Activated naive CD4-positive, alpha-beta T cell (primary cell): Measurements from ENCODE around the gene LRRC4C.

ENCODE experiments used
- DNase-seq, 4 experiments: peaks; one replicate each; lab custom pipeline; 2025; lab: John Stamatoyannopoulos, UW

The LRRC4C gene

DNA sequence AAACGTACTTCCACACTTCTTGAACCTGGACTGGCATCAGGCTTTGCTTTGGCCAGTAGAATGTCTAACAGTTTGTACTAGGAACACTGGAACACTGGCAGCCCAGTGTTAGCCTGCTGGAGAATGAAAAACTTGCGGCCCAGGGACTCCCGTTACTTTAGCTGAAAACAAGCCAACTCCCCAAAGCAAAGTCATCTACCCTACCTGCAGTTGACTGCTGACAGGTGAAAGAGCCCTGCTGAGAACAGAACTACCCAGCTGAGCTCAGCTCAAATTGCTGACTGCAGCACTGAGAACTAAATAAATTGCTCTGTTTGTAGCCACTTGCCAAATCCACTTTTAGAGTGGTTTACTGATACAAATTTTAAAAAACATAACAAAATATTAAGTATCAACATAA lies 342.5 kb downstream of the LRRC4C start:
- no peak for DNase-seq

DNA sequence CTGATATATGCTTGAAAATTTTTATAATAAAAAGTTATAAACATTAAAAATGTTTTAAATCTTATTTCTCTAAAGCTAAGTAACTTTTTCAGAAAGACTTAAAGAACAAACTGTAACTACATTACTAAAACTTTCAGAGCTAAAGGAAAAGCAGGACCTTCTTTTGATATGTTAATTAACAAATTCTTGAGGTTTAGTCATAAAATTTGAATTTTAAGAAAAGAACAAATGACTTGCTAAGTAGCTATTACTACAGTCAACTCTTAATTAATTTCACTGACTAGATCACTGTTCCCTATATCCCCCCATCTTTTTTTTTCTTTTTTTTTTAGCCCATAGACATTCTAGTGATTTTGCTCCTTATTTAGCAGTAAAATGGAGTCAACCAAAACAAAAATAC lies 344.4 kb downstream of the LRRC4C start:
- no peak for DNase-seq

DNA sequence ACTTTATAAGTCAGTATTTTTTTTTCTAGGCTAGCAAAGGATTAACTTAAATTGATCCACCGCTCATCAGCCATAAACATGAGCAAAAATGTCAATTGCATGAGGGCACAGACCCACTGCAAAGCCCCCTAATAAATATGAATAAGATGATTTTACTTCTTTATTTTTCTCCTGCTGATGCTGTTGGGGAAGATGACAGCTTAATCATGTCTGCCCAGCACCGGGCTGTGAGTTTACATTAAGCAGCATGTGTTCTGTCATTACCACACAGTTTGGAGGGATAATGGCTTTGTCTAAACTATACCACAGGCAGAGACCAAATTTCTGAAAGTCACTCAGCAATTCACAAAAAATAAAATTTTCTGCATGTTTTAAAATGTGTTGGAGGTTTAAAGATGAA lies 346.3 kb downstream of the LRRC4C start:
- DNase-seq = no peak

GRCh38 chr11:41110527-41110926 lies 348.9 kb downstream of the LRRC4C start:
- DNase-seq = no peak

DNA sequence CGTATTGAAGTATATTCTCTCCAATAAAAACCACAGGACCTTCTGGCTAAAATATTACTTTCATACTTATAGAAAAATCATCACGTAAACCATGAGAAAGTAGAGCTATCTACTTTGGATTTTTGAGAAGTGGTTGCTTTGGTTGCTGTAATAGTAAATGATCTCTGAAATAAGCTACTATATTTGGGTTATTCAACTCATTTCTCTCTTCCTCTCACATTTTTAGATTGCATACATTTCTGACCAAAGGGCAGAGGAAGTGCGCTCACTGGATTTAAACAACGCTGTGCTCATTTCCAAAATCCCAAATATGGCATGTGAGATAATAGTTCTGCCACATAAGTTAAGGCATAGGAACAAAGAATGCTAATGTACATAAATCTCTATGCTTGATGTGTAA lies 357.0 kb downstream of the LRRC4C start:
- no peak for DNase-seq

- DNase-seq = no peak
These were observed 359.8 kb downstream of the LRRC4C start for GRCh38 chr11:41099654-41100053.

- DNase-seq = no peak
These were observed 374.3 kb downstream of the LRRC4C start for GRCh38 chr11:41085123-41085522.

DNA sequence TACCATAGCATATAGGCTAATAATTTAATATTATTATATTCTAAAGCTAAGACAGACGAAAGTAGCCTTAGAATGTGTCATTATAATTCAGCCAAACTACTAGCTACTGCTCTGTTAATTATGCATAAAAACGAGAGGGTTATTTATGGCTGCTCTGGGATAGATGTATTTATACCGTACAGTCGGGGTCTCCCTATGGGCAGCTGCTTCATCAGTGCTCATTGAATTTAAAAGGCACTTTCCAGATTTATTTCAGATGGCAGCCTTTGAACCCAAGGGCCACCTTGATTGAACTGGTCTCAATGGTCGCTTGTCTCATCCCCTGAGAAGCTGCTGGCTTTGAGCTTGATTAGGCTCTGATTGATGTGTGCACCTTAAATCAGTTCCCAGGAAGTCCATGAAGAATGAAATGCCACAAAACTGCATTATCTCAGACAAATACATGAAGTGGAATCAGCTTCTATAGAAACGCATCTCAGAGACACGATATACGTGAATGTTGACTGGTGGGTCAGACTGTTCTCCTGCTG lies 377.6 kb downstream of the LRRC4C start:
- no peak for DNase-seq

DNA sequence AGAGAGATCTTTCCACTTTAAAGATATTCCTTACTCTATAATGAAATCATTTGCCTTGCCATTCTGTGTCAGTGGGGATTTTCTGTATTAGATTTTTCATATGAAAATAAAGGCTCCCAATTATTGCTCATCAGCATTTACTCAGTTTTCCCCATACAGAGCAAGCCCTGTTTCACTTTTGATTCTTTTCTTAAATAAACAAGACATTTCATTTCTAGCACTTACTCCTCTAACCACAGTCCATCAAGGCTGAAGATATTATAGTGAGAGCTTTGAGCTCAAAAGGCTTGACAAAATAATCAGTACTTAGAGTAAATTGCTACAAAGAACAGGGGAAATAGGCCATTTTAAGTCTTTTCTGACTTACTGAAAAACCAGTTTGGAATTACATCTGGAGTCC lies 385.1 kb downstream of the LRRC4C start:
- DNase-seq = no peak

- DNase-seq = no peak
These were observed 394.0 kb downstream of the LRRC4C start for GRCh38 chr11:41065432-41065831.

DNA sequence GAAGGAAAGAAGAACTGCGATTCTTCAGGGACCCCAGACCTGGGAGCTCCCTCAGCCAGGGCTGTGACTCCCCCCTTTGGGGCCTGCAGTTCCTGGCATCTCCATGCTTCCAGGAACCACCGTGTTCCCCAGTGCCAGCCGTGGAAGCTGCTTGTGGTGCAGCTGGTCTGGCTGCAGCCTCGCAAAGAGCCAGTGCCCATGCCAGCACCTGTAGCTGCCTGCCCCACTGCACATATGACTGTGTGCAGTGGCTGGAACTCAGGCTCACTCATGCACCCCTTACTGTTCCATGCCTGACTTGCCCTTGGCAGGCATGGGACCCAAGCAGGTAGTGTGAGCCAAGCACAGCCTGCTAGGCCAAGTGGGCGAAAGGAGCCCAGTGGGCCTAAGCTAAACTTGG lies 401.3 kb downstream of the LRRC4C start:
- no peak for DNase-seq

DNA sequence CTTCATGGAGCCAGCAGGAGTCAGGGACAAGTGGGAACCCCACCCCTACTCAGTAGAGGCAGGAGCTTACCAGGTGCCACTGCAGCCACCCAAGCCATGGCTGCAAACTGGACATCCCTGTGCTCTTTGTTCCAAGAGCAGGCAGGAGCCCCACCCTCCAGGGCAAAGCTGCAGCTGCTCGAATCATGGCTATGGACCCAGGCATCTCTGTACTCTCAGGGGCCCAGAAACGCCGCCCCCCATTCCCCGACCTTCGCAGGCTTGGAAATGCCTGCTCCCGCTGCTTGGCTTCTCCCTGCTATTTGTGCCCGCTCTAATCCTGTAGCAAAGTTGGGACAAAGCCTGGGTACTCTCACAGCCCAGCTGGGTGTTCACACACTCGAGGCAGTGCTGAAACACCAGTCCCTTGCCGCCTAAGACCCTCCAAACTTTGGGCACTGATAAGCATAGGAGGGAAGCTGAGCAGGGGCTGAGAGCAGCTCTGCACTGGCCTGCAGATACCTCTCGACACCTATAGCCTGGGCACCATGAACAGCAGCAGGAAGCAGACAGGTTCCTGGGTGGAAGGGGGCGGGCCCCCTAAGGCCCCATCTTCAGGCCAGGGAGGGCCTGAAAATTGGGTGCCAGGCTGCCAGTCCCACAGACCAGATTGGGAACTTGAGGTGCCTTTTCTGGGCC lies 402.4 kb downstream of the LRRC4C start:
- DNase-seq = no peak

DNA sequence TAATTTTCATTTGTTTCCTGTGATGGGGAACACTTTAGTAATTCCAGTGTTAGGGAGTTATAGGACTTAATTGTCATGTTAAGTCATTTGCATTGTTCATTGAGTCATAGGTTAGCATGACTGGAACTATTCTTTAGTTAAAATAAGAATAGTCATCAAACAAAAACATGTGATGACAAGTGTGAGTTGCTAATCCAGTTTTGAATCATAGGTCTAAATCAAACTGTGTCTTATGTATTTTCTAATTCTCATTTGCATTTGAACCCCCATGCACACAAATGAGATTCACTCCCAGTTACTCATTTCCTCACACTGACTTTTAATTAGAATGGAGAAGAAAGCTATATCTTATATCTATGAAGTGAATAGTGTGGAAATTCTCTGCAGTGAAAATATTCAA lies 405.6 kb downstream of the LRRC4C start:
- no peak for DNase-seq

DNA sequence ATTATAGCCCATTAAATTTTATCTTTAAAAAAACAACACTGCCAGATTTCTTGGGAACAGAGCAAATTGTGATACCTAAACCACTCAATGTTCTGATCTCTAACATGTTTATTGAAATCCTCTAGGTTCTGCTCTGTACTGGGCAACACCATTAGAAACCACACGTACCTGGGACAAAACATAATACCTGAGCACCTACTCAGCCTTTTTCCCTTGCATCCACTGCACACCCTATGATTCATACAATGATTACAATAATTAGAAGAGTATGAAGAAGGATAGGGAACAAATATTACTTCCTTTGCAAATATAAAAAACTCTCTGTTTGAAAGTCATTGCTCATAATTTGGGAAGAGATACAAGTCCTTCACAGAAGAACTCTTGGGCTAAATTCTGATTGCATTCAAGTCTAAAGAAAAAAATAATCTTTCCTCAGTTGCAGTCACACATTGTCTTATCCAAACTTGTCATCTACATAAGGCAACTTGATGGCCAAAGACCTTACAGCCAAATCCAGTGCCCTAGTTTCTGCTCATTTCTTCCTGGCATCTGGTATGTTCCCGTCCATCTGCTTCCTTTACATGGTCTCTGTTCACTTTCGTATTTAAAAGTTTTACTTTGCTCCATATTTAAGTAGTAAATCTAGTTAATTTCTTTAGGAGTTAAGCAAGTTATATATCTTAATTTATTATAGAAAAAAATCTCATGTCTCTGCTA lies 407.4 kb downstream of the LRRC4C start:
- DNase-seq = no peak

- no peak for DNase-seq
These were observed 408.7 kb downstream of the LRRC4C start for GRCh38 chr11:41050791-41051190.

DNA sequence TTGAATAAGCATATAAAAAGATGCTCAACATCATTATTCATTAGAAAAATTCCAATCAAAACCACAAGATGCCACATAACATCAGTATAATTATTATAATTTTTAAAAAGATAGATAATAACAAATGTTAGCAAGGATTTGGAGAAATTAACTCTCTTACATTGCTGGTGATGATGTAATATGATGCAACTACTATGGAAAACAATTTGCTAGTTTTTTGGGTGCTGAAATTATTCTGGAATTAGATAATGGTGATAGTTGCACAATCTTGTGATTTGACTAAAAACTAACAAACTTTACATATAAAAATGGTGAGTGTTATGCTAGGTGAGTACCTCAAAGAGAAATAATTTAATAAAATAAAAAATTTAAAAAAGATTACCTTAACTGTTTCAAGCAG lies 412.2 kb downstream of the LRRC4C start:
- DNase-seq = no peak

- DNase-seq = no peak
These were observed 414.2 kb downstream of the LRRC4C start for GRCh38 chr11:41045266-41045665.

- DNase-seq = no peak
These were observed 414.7 kb downstream of the LRRC4C start for GRCh38 chr11:41044747-41045146.

GRCh38 chr11:41042688-41043087 lies 416.8 kb downstream of the LRRC4C start:
- DNase-seq = no peak

DNA sequence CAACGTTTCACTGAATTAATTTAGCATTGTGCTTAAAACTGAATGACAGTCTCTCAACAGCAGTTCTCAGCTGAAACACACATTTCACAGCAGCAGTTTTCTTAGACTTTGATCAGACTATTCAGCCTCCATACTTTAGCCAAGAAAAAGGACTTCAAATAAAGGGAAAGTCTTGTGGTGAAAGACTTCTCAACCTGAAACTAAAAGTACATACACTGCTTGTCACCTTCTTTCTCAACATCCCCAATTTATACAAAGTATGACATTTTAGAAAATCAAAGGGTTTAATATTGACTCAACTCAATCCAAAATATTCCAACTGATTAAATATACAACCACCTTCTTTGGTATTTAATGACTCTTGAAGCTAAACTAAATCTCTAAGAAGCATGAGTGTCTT lies 419.0 kb downstream of the LRRC4C start:
- no peak for DNase-seq

DNA sequence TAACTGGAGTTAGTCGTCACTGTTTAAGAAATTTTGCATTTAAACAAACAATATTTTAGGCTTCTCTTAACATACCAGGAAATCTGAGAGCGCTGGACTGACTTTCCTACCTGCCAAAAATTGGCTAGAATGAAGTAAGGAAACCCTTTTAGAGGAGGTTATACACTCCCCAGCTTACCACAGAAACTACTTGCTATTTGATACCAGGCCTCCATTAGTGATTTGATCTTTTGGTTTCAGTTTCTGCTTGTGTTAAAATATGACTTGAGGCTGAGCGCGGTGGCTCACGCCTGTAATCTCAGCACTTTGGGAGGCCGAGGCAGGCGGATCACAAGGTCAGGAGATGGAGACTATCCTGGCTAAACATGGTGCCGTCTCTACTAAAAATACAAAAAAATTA lies 419.9 kb downstream of the LRRC4C start:
- DNase-seq = no peak

DNA sequence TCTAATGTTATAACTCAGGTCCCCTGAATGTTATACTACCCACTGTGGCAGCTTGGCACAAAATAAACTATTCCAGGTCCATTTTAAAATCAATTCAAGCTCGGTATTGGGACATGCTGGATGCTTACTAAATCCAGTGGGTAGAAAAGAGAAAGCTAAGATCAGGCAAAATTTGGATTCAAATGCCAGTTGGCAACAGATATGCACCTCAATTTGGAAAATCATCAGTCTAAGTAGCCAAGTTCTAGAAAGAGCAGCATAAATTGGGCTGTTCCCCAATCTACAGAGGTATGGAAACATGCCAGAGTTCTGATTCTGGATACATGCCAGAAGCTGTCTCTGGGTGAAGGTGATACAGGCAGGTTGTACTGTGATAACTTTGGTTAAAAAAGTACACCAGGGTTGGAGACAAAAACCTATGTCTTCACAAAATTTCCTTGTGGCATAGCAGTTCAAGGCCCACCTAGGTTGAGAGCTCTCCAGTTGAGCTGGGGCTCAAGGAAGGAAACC lies 427.8 kb downstream of the LRRC4C start:
- no peak for DNase-seq

GRCh38 chr11:41020259-41020658 lies 439.2 kb downstream of the LRRC4C start:
- no peak for DNase-seq
